ENCODE measurements around the gene DPH5. TPM values are rescaled to one million over a fixed set of nuclear protein-coding genes. Genes with fewer than 3 reads are reported as not detected.
A peak's percentile ranks its signal among the peaks of the same experiment; 100 is the strongest.

Gene DPH5
- total RNA-seq, 1 donor from 2014 or later: 19.0 TPM

DNA sequence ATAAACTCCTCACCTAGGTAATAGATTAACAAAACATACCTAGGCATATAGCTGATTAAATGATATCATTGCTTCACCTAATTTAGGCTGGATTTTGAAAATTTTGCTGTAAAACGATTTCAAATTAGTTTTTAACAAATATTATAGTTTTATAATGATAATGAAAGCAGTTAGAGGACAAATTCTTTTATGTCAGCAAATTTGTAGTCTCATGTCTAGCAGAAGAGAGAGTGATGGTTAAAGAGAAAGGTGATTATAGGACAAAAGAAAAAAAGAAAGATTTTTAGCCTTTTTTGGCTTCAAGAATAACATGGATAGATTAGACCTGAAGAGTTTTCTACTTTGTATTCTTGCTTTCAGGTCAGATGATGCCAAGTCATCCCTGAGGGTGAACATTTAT, 3.6 kb upstream of the DPH5 start:
- ATAC-seq: no peak

- no peak for ATAC-seq
These were observed 2.9 kb upstream of the DPH5 start for GRCh38 chr1:101028466-101028865.

GRCh38 chr1:101027194-101027772, 1.7 kb upstream of the DPH5 start:
- ATAC-seq: no peak

GRCh38 chr1:101026430-101026788, 825 bp upstream of the DPH5 start:
- no peak for ATAC-seq

- no peak for ATAC-seq
These were observed 314 bp downstream of the DPH5 start for GRCh38 chr1:101025283-101025656.

GRCh38 chr1:101022294-101022693, 3.3 kb downstream of the DPH5 start:
- peak; percentile 34 for ATAC-seq

DNA sequence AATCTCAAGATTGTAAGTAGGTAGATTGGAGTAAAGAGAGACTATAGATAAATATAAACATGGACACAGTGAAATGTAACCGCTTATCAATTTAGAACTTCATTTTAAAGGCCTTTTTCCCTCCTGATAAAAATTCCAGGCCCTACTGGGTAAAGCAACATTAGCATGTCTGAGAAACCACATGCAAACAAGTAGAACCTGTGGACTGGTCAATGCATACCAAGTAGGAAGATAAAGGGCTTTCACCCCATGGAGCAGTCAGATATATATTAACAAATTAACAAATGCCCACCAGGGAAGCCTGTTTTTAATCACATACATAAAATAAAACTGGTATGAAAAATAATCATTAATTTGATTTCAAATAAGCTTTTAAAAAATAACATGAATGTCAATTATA, 8.1 kb downstream of the DPH5 start:
- ATAC-seq: no peak

DNA sequence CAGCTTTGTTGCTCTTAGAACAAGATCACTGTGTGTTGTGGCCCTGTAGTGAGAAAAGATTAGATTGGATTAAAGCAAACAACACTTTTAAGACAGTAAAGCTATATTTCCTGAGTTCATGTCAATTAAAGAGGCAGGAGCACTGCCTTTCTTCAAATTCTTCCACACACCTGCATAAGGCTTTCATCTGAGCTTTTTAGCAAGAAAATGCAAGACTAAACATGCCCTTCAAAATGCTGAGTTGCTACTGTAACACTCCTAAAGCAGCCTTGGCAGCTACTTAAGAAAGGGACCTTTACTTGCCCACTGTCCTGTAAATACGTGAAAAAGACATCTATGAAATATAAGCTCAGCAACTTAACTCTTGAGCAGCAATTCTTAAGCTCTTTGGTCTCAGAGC, 11.8 kb downstream of the DPH5 start:
- peak; percentile 71 for ATAC-seq

DNA sequence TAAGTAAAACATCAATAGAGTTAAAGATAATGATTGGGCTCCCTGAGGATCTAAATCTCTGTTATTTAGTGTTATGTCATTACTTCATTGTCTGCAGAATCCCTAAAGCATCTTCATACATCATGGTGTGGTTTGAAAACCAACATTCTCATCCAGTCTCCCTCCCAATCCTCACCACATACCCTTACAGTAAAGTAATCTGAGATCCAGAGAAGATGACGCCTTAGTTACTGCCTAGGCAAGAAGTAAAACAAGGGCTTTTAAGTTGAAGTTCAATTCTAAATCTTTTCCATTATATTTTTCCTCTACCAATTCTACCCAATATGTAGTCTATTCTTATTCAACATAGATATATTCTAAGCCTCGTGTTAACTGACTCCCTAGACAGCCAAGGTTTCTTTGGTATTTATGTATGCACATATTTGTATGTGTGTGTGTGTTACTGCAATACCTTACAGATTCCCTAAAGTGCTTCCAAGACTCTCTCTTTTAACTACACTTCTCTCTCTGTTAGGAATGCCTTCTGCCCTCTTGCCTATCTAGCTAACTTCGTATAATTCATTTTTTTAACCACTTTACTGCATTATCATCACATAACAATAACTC, 17.3 kb downstream of the DPH5 start:
- ATAC-seq: no peak

DNA sequence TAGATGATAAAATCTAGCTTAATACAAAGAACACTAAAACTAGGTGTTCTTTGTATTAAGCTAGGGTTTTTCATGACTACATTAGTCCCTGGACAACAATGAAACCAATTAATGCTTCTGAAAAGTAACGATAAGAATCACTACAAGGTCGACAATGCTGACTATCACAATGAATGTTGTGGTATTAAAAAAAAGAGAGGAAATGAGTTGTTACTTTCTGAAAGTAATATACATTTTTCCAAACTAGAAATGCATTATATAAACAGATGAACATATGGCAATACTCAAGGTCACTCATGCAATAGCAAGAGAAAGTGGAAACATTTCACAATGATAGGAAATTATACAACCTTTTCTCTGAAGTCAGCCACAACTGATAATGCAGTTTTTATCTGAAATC, 19.0 kb downstream of the DPH5 start:
- no peak for ATAC-seq

DNA sequence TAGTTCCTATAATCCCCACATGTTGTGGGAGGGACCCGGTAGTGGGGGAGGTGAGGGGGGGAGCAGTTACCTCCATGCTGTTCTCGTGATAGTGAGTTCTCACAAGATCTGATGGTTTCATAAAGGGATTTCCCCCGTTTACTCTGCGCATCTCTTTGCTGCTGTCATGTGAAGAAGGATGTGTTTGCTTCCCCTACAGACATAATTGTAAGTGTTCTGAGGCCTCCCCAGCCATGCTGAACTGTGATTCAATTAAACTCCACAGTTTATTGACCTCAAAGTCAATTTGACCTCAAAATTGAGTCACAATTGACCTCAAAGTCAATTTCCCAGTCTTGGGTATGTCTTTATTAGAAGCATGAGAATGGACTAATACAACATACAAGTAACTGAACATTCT, 19.7 kb downstream of the DPH5 start:
- no peak for ATAC-seq

GRCh38 chr1:101005183-101005582, 20.4 kb downstream of the DPH5 start:
- ATAC-seq: no peak

DNA sequence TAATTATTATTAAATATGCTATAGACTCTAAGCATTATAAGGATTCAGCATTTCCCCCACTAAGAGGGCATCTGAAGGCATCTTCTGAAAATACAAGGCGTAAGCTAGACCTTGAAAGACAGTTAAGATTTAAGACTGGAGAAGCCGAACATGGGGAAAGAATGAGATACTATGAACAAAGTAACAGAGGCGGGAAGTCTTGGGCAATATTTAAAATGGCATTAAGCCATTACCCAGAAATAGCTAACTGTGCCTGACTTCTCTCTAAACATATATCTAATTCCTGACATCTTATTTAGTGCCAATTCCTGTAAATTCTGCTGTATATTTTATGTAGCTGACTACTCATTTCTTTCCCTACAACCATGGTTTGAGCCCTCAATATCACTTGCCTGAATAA, 20.9 kb downstream of the DPH5 start:
- ATAC-seq: peak; percentile 31

DNA sequence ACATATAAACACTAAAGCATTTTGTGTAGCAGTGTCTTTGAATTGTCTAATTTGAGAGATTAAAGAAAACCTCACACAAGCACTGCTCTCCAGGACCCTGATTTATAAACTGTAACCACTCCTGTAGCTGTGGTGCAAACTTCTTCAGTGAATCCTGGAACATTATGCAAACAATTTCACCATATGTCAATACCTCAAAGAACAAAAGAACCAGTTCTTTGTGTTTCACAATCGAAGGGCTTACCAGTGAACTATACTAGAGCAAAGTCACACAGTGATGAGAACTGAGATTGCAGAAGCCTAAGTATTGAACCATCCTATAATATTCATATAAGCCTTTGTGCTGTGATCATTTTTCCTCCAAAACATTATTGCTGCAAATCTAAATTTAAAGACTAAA, 21.5 kb downstream of the DPH5 start:
- peak; percentile 90 for ATAC-seq

GRCh38 chr1:101003012-101003650, 22.5 kb downstream of the DPH5 start:
- peak; percentile 75 for ATAC-seq

- ATAC-seq: peak; percentile 54
These were observed 23.0 kb downstream of the DPH5 start for GRCh38 chr1:101002551-101002950.

DNA sequence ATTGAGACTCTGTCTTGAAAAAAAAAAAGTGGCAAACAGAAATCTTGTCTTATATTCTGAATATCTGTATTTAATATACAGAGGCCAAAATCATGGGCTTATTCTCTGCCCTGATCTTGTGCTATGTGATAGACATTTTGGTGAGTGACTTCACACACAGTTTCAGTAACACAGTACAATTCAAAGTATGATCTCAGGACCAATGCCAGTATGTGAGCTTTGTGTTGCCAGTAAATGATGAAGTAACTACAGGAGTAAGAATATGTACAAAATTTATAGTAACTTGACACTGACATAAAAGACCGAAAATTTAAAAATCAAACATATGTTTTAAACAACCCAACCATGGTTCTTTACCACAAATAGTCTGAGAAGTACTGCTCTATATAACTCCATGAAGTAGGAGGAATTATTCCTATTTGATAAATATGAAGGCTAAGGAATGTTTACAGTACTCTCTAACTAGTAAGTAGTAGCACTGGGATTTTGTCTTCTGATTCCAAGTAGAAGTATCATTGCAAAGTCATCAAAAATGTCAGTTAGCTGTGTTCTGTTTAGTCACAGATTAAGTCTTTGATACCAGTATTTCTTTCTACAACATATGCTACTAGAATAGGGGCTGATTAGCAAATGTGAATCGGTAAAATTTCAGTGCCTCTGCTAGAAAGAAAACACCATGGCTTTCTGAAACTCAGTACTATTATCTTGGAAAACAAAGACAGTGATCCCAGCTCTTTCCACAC, 25.3 kb downstream of the DPH5 start:
- ATAC-seq: no peak

- ATAC-seq: no peak
These were observed 27.2 kb downstream of the DPH5 start for GRCh38 chr1:100998426-100998825.

GRCh38 chr1:100995198-100995988, 30.2 kb downstream of the DPH5 start:
- ATAC-seq: no peak

DNA sequence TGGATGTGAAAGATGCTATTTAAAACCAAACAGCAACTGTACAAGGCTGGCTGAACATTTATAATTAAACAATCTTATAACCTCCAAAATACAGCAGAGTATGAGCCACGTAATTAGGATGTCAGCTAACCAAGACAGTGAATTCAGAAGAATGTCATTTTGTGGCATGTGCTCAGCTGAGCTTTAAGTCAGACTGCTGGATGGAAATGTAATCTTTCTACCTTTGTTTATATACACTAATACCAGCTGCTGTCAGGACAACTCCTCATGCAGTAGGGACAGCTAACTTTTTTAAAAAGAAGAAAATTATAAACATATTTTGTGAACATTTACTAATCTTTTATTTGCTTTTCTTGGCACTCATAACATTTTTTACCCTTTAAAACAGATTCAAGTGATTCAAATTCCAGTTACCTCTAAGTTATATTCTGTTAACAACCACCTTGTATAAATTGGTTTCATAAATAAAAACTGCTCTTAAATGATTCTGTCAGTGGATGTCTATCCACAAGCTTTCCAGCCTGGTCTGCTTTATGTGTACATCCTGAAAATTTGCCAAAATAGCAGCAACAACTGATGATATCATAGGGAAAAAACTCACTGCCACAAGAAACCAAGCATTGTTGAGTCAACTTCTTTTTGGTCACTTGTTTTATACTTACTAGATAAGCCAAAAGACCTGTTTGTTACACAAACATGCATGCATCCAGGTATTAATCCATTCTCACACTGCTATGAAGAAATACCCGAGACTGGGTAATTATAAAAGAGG, 36.1 kb downstream of the DPH5 start:
- peak; percentile 49 for ATAC-seq

DNA sequence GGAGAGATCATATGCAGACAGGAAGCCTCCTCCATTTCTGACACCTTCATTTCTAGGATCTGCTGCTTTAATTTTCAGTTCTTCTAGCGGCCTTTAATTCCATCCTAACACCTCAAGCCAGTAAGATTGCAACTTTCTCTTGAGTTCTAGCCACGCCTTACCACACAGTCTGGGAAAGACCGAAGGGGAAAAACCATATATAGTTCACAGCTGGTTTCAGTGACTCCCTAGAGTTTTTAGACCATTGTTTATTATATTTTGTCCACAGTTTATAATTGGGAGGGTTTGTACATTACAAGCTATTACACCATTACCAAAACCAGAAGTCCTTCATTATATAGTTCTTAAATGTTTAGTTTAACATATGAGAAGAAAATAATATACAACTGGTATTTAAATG, 37.5 kb downstream of the DPH5 start:
- ATAC-seq: no peak

- no peak for ATAC-seq
These were observed 42.8 kb downstream of the DPH5 start for GRCh38 chr1:100982793-100983192.

All from esophagus mucosa (tissue), 1 donor.